Measurements from ENCODE around the gene CCPG1.
A peak's percentile ranks its signal among the peaks of the same experiment; 100 is the strongest.
"Not testable (repeated sequence)": the region's sequence is repeated elsewhere in the genome, so short reads cannot be mapped to it uniquely, and the experiment has no call there.

The CCPG1 gene

GRCh38 chr15:55434989-55435825, 27.0 kb upstream of the CCPG1 start:
- no peaks in the 10 kb centered on the region for H3K27me3 ChIP-seq (replicated peaks in 2 of 5; ENCODE audit: control insufficient read depth in 4 of 5, insufficient read depth in 5 of 5, low read length in 4 of 5)
- no peaks in the 10 kb centered on the region for H3K36me3 ChIP-seq (ENCODE audit: control insufficient read depth in 4 of 4, insufficient read depth in 4 of 4, low read length in 3 of 4)
- POLR2A ChIA-PET, result no interaction called here
- CTCF ChIA-PET, result interaction anchor here (0.6 to 3.3 kb wide), 18 partner anchors 9 to 1459 kb away, joined by 3 to 27 read pairs (median 4); partner anchors contain the start of genes CCPG1, PIERCE2, PIGB and PIGBOS1
- H3K9me3 ChIP-seq (ENCODE audit: control extremely low read depth in 1 of 5, control insufficient read depth in 4 of 5, insufficient read depth in 2 of 5, low read depth in 1 of 5, low read length in 4 of 5), result no peaks in the 10 kb centered on the region
- 0% methylated on average over 2 of the region's 6 CpGs for WGBS (ENCODE audit: insufficient coverage)
- no peak overlapping the region for H3K27ac ChIP-seq (ENCODE audit: insufficient read depth in 1 of 2, low read depth in 1 of 2, low read length in 2 of 2, poor library complexity in 1 of 2, severe bottlenecking in 2 of 2)
- H3K4me3 ChIP-seq (ENCODE audit: control insufficient read depth in 1 of 7, extremely low read depth in 1 of 7, insufficient read depth in 4 of 7, low read depth in 2 of 7, low read length in 6 of 7), result no peak overlapping the region
- DNase-seq, result peak; percentile 56 to 71 (median 62)
- H3K4me1 ChIP-seq (ENCODE audit: control extremely low read depth in 1 of 4, control insufficient read depth in 4 of 4, insufficient read depth in 4 of 4, low read length in 3 of 4), result no peaks in the 10 kb centered on the region

DNA sequence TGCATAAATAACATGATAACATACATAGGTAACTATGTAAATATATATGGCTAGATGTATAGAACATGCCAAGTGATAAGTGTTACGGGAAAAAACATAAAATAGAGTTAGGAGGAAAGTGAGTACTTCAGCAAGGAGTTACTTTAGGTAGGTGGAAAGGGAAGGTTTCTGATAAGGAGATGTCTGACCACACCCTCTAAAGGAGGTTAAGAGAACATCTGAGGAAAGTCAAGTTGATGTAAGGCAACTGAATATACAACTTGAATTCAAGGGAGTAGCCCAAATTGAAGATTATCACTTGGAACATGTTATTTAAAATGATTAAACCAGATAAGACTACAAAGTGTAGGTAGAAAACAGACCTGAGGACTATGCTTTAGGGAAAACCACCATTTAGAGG, 13.9 kb upstream of the CCPG1 start:
- ChIA-PET CTCF (interaction anchor here (1.0 to 1.3 kb wide), 2 partner anchors 14 to 17 kb away, joined by 3 to 4 read pairs; partner anchors contain the start of genes CCPG1 and PIERCE2), POLR2A (no interaction called here)

DNA sequence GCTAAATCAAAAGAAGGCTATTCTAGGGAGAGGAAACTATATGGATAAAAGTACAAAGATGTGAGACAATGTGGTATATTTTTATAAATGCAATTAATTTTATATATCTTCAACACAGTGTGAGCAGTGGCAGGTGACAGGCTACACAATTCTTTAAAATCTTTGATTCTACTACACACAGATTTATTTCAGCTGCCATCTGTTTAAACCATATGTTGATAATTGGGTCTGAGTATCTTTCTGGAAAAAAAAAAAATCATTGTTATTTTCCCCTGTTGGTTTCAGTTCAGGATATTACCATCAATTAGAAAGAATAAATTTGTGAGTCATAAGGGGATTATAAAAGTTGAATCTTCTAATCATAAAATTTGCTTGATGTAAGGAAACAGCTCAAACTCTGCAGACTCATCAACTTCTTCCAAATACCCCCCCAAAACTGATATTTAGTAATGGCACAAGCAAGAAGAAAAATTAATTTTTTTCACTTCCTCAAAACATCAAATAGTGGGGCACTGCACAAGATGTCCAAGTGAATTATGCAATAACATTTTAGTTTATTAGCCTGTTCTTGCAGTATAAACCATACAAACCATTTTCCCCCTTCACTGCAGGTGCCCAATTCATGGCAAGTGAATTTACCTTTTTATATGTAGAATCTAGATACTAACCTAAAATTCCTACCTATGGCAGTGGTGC, 12.2 kb upstream of the CCPG1 start:
- CTCF ChIA-PET, result interaction anchor here (0.6 kb wide), 1 partner anchor 10 kb away, joined by 3 read pairs; no protein-coding TSS in a partner anchor
- no peak overlapping the region for H3K4me3 ChIP-seq (ENCODE audit: control insufficient read depth in 1 of 7, extremely low read depth in 1 of 7, insufficient read depth in 4 of 7, low read depth in 2 of 7, low read length in 6 of 7)
- H3K27ac ChIP-seq (ENCODE audit: insufficient read depth in 1 of 2, low read depth in 1 of 2, low read length in 2 of 2, poor library complexity in 1 of 2, severe bottlenecking in 2 of 2), result no peak overlapping the region
- POLR2A ChIA-PET, result no interaction called here
- DNase-seq, result peak in 1 of 3 donors; percentile 8
- no peaks in the 10 kb centered on the region for H3K36me3 ChIP-seq (ENCODE audit: control insufficient read depth in 4 of 4, insufficient read depth in 4 of 4, low read length in 3 of 4)
- H3K4me1 ChIP-seq (ENCODE audit: control extremely low read depth in 1 of 4, control insufficient read depth in 4 of 4, insufficient read depth in 4 of 4, low read length in 3 of 4), result no peaks in the 10 kb centered on the region
- no peaks in the 10 kb centered on the region for H3K9me3 ChIP-seq (ENCODE audit: control extremely low read depth in 1 of 5, control insufficient read depth in 4 of 5, insufficient read depth in 2 of 5, low read depth in 1 of 5, low read length in 4 of 5)
- no peaks in the 10 kb centered on the region for H3K27me3 ChIP-seq (replicated peaks in 2 of 5; ENCODE audit: control insufficient read depth in 4 of 5, insufficient read depth in 5 of 5, low read length in 4 of 5)

More for the DNA sequence above, 13.9 kb upstream of the CCPG1 start:
- WGBS (ENCODE audit: insufficient coverage), result 0% methylated on average over 1 of the region's 1 CpG
- no peaks in the 10 kb centered on the region for H3K36me3 ChIP-seq (ENCODE audit: control insufficient read depth in 4 of 4, insufficient read depth in 4 of 4, low read length in 3 of 4)
- H3K27ac ChIP-seq (ENCODE audit: insufficient read depth in 1 of 2, low read depth in 1 of 2, low read length in 2 of 2, poor library complexity in 1 of 2, severe bottlenecking in 2 of 2), result no peak overlapping the region
- H3K4me1 ChIP-seq (ENCODE audit: control extremely low read depth in 1 of 4, control insufficient read depth in 4 of 4, insufficient read depth in 4 of 4, low read length in 3 of 4), result no peaks in the 10 kb centered on the region
- no peak overlapping the region for H3K4me3 ChIP-seq (ENCODE audit: control insufficient read depth in 1 of 7, extremely low read depth in 1 of 7, insufficient read depth in 4 of 7, low read depth in 2 of 7, low read length in 6 of 7)
- no peaks in the 10 kb centered on the region for H3K27me3 ChIP-seq (replicated peaks in 2 of 5; ENCODE audit: control insufficient read depth in 4 of 5, insufficient read depth in 5 of 5, low read length in 4 of 5)
- no peak for DNase-seq
- no peaks in the 10 kb centered on the region for H3K9me3 ChIP-seq (ENCODE audit: control extremely low read depth in 1 of 5, control insufficient read depth in 4 of 5, insufficient read depth in 2 of 5, low read depth in 1 of 5, low read length in 4 of 5)

DNA sequence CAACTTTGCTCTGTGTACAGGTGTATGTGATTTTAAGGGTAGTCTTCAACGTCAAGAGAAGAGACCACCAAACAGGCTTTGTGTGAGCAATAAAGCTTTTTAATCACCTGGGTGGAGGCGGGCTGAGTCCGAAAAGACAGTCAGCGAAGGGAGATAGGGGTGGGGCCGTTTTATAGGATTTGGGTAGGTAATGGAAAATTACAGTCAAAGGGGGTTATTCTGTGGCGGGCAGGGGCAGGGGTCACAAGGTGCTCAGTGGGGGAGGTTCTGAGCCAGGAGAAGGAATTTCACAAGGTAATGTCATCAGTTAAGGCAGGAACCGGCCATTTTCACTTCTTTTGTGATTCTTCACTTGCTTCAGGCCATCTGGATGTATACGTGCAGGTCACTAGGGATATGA, 9.5 kb upstream of the CCPG1 start:
- H3K4me3 ChIP-seq (ENCODE audit: control insufficient read depth in 1 of 7, extremely low read depth in 1 of 7, insufficient read depth in 4 of 7, low read depth in 2 of 7, low read length in 6 of 7); POLR2A ChIA-PET; CTCF ChIA-PET; H3K27ac ChIP-seq (ENCODE audit: insufficient read depth in 1 of 2, low read depth in 1 of 2, low read length in 2 of 2, poor library complexity in 1 of 2, severe bottlenecking in 2 of 2); H3K27me3 ChIP-seq (replicated peaks in 2 of 5; ENCODE audit: control insufficient read depth in 4 of 5, insufficient read depth in 5 of 5, low read length in 4 of 5); H3K4me1 ChIP-seq (ENCODE audit: control extremely low read depth in 1 of 4, control insufficient read depth in 4 of 4, insufficient read depth in 4 of 4, low read length in 3 of 4); DNase-seq; H3K9me3 ChIP-seq (ENCODE audit: control extremely low read depth in 1 of 5, control insufficient read depth in 4 of 5, insufficient read depth in 2 of 5, low read depth in 1 of 5, low read length in 4 of 5); H3K36me3 ChIP-seq (ENCODE audit: control insufficient read depth in 4 of 4, insufficient read depth in 4 of 4, low read length in 3 of 4): not testable (repeated sequence)
- WGBS (ENCODE audit: insufficient coverage), result 88% methylated on average over 5 of the region's 8 CpGs

- H3K9me3 ChIP-seq (ENCODE audit: control extremely low read depth in 1 of 5, control insufficient read depth in 4 of 5, insufficient read depth in 2 of 5, low read depth in 1 of 5, low read length in 4 of 5); H3K36me3 ChIP-seq (ENCODE audit: control insufficient read depth in 4 of 4, insufficient read depth in 4 of 4, low read length in 3 of 4); H3K27me3 ChIP-seq (replicated peaks in 2 of 5; ENCODE audit: control insufficient read depth in 4 of 5, insufficient read depth in 5 of 5, low read length in 4 of 5); DNase-seq: not testable (repeated sequence)
- peak overlapping the region; percentile 47 to 91 for H3K27ac ChIP-seq (ENCODE audit: insufficient read depth in 1 of 2, low read depth in 1 of 2, low read length in 2 of 2, poor library complexity in 1 of 2, severe bottlenecking in 2 of 2)
- CTCF ChIA-PET, result interaction anchor here (0.7 to 4.5 kb wide), 13 partner anchors 13 to 192 kb away, joined by 3 to 27 read pairs (median 7); partner anchors contain the start of genes PIGB and PIGBOS1
- H3K4me1 ChIP-seq (ENCODE audit: control extremely low read depth in 1 of 4, control insufficient read depth in 4 of 4, insufficient read depth in 4 of 4, low read length in 3 of 4), result peaks cover 9 to 42% (median 27%) of the 10 kb centered on the region in 4 experiments
- POLR2A ChIA-PET, result interaction anchor here (0.8 to 1.4 kb wide), 2 partner anchors 90 to 93 kb away, joined by 3 to 5 read pairs; partner anchors contain the start of genes PIGB and PIGBOS1
- peak overlapping the region in 6 of 7 experiments; percentile 86 to 95 (median 92) for H3K4me3 ChIP-seq (ENCODE audit: control insufficient read depth in 1 of 7, extremely low read depth in 1 of 7, insufficient read depth in 4 of 7, low read depth in 2 of 7, low read length in 6 of 7)
- WGBS (ENCODE audit: insufficient coverage), result 74% methylated on average over 11 of the region's 14 CpGs
These were observed 817 bp upstream of the CCPG1 start for GRCh38 chr15:55408976-55409375.

- DNase-seq, result peak in 2 of 3 donors; percentile 74 to 83
- whole genome bisulfite sequencing (ENCODE audit: insufficient coverage), result 0% methylated on average over 10 of the region's 20 CpGs
- POLR2A ChIA-PET, result interaction anchor here (0.9 to 1.4 kb wide), 4 partner anchors 9 to 89 kb away, joined by 3 to 5 read pairs (median 4); partner anchors contain the start of genes PIGB and PIGBOS1
These were observed 604 bp downstream of the CCPG1 start for GRCh38 chr15:55407498-55408011.

More at GRCh38 chr15:55407498-55408011, 604 bp downstream of the CCPG1 start:
- H3K4me1 ChIP-seq (ENCODE audit: control extremely low read depth in 1 of 4, control insufficient read depth in 4 of 4, insufficient read depth in 4 of 4, low read length in 3 of 4), result peaks cover 20 to 56% (median 38%) of the 10 kb centered on the region in 4 experiments
- no peaks in the 10 kb centered on the region for H3K36me3 ChIP-seq (ENCODE audit: control insufficient read depth in 4 of 4, insufficient read depth in 4 of 4, low read length in 3 of 4)
- CTCF ChIA-PET, result interaction anchor here (0.6 to 4.5 kb wide), 16 partner anchors 11 to 1307 kb away, joined by 3 to 27 read pairs (median 4); partner anchors contain the start of genes PIGB and PIGBOS1
- H3K27ac ChIP-seq (ENCODE audit: insufficient read depth in 1 of 2, low read depth in 1 of 2, low read length in 2 of 2, poor library complexity in 1 of 2, severe bottlenecking in 2 of 2), result peak overlapping the region; percentile 56 to 91
- H3K9me3 ChIP-seq (ENCODE audit: control extremely low read depth in 1 of 5, control insufficient read depth in 4 of 5, insufficient read depth in 2 of 5, low read depth in 1 of 5, low read length in 4 of 5), result no peaks in the 10 kb centered on the region
- H3K27me3 ChIP-seq (replicated peaks in 2 of 5; ENCODE audit: control insufficient read depth in 4 of 5, insufficient read depth in 5 of 5, low read length in 4 of 5), result no peaks in the 10 kb centered on the region
- H3K4me3 ChIP-seq (ENCODE audit: control insufficient read depth in 1 of 7, extremely low read depth in 1 of 7, insufficient read depth in 4 of 7, low read depth in 2 of 7, low read length in 6 of 7), result peak overlapping the region; percentile 76 to 95 (median 92)
